Measurements from ENCODE around the gene MCCC2.
"Not testable (repeated sequence)": the region's sequence is repeated elsewhere in the genome, so short reads cannot be mapped to it uniquely, and the experiment has no call there.

GRCh38 chr5:71551582-71551981 is 35.6 kb upstream of the MCCC2 start:
- not testable (repeated sequence) for TF ChIP-seq CTCF (conservative IDR thresholded peaks at IDR 0.05 in 1 of 2, IDR thresholded peaks at IDR 0.05 in 1 of 2; ENCODE audit: extremely low read depth in 1 of 2, insufficient read depth in 1 of 2, low read depth in 1 of 2, low read length in 2 of 2); EZH2 (IDR thresholded peaks at IDR 0.05; ENCODE audit: borderline replicate concordance, low read length)

Measured in mammary epithelial cell (primary cell).